Brain microvascular endothelial cell (primary cell): ENCODE results near the gene PANK3.

ENCODE experiments used
- DNase-seq: peaks from one replicate; pipeline ENCODE4 v3.0.0-alpha.2; 2020
- H3K27ac ChIP-seq: fragments of 250-450 bp; sonication (Bioruptor Pico); 2 replicates; pipeline ENCODE4 v1.5.1; 2020; ENCODE audit warnings: mild to moderate bottlenecking, moderate library complexity
- H3K27me3 ChIP-seq: fragments of 250-450 bp; sonication (Bioruptor Pico); replicated peaks from 2 replicates; pipeline ENCODE4 v1.5.1; 2020; ENCODE audit warnings: mild to moderate bottlenecking
- H3K36me3 ChIP-seq: fragments of 250-450 bp; sonication (Bioruptor Pico); replicated peaks from 2 replicates; pipeline ENCODE4 v1.5.1; 2020; ENCODE audit warnings: mild to moderate bottlenecking
- H3K4me3 ChIP-seq: 2 replicates; pipeline ENCODE4 v1.5.1; 2011; ENCODE audit warnings: low read depth, mild to moderate bottlenecking, control low read depth, low read length, moderate library complexity
- CTCF ChIP-seq: IDR thresholded peaks from 2 replicates; pipeline ENCODE4 v1.5.1; 2011; ENCODE audit warnings: low read depth, mild to moderate bottlenecking, moderate library complexity, low read length, control low read depth, inconsistent platforms; ENCODE audit errors: missing control alignments
- in situ Hi-C: cut with HindIII; loops from 2 replicates; pipeline ENCODE4 v1.10.0; 2017; ENCODE audit warnings: low sequenced_read_pairs, low pct_ligation_motif_present

Gene PANK3

GRCh38 chr5:168531987-168532864, 46.9 kb downstream of the PANK3 start:
- DNase-seq, result no peak
- no peaks in the 10 kb centered on the region for H3K36me3 ChIP-seq
- H3K27ac ChIP-seq, result no peak overlapping the region
- no peak overlapping the region for H3K4me3 ChIP-seq
- TF ChIP-seq CTCF, result no peak
- H3K27me3 ChIP-seq, result peaks cover 7% of the 10 kb centered on the region
- in situ Hi-C loops, result no loop called here

GRCh38 chr5:168531191-168531590, 48.0 kb downstream of the PANK3 start:
- no peak for TF ChIP-seq CTCF
- in situ Hi-C loops, result no loop called here
- H3K27ac ChIP-seq, result no peak overlapping the region
- no peak overlapping the region for H3K4me3 ChIP-seq
- no peak for DNase-seq
- peaks cover 7% of the 10 kb centered on the region for H3K27me3 ChIP-seq
- no peaks in the 10 kb centered on the region for H3K36me3 ChIP-seq

- DNase-seq, result no peak
- no peaks in the 10 kb centered on the region for H3K36me3 ChIP-seq
- H3K4me3 ChIP-seq, result no peak overlapping the region
- no peak overlapping the region for H3K27ac ChIP-seq
- H3K27me3 ChIP-seq, result peaks cover 7% of the 10 kb centered on the region
- in situ Hi-C loops, result no loop called here
- no peak for TF ChIP-seq CTCF
Observed at GRCh38 chr5:168530621-168531150, 48.5 kb downstream of the PANK3 start.

GRCh38 chr5:168529374-168530234, 49.6 kb downstream of the PANK3 start:
- Histone ChIP-seq H3K4me3 (peak overlapping the region; percentile 39), H3K36me3 (no peaks in the 10 kb centered on the region), H3K27me3 (peaks cover 7% of the 10 kb centered on the region), H3K27ac (no peak overlapping the region)
- no peak for DNase-seq
- in situ Hi-C loops, result no loop called here
- TF ChIP-seq CTCF, result no peak

GRCh38 chr5:168528521-168529373, 50.4 kb downstream of the PANK3 start, which contains the start of gene FBLL1:
FBLL1 (plus strand) TSS chr5:168529305; CDS start chr5:168529505, 200 bp downstream.
- no peak within 1 kb of the TSS for H3K27ac ChIP-seq
- no peak for TF ChIP-seq CTCF
- H3K27me3 ChIP-seq, result peaks cover 7% of the 10 kb centered on the region
- in situ Hi-C loops, result no loop called here
- peak within 1 kb of the TSS; percentile 39 for H3K4me3 ChIP-seq
- no peaks in the 10 kb centered on the region for H3K36me3 ChIP-seq
- peak; percentile 6 for DNase-seq
